MM.1S (cell line): Measurements from ENCODE around the gene FAM107B.

Experiments used
- DNase-seq: peaks from one replicate; pipeline ENCODE4 v3.0.0-alpha.2; 2015
- H2AFZ ChIP-seq: fragments of 300-600 bp; sonication (generic); 2 replicates; pipeline ENCODE4 v1.6.0; 2016; ENCODE audit warnings: antibody characterized with exemption, low read length
- H3F3A ChIP-seq: fragments of 300-600 bp; sonication (generic); 2 replicates; pipeline ENCODE4 v1.6.1; 2016; ENCODE audit warnings: mild to moderate bottlenecking, antibody characterized with exemption, low read length, moderate library complexity, mixed read lengths; ENCODE audit not compliant: insufficient read depth
- H3K27ac ChIP-seq: fragments of 300-600 bp; sonication (generic); 2 replicates; pipeline ENCODE4 v1.5.1; 2016; ENCODE audit warnings: mild to moderate bottlenecking, low read length
- H3K27me3 ChIP-seq: fragments of 300-600 bp; sonication (generic); replicated peaks from 2 replicates; pipeline ENCODE4 v1.6.0; 2016; ENCODE audit warnings: low read length; ENCODE audit not compliant: insufficient read depth
- H3K36me3 ChIP-seq: fragments of 300-600 bp; sonication (generic); replicated peaks from 2 replicates; pipeline ENCODE4 v1.6.1; 2016; ENCODE audit warnings: mild to moderate bottlenecking, low read length, mixed read lengths; ENCODE audit not compliant: insufficient read depth
- H3K4me1 ChIP-seq: fragments of 300-600 bp; sonication (generic); 2 replicates; pipeline ENCODE4 v1.6.1; 2016; ENCODE audit warnings: low read length, mixed read lengths
- H3K4me2 ChIP-seq: fragments of 300-600 bp; sonication (generic); 2 replicates; pipeline ENCODE4 v1.6.0; 2016; ENCODE audit warnings: low read depth, low read length
- H3K4me3 ChIP-seq: fragments of 300-600 bp; sonication (generic); 2 replicates; pipeline ENCODE4 v1.5.1; 2016; ENCODE audit warnings: low read length, mixed read lengths
- H3K79me2 ChIP-seq: fragments of 300-600 bp; sonication (generic); 2 replicates; pipeline ENCODE4 v1.6.1; 2016; ENCODE audit warnings: mixed run types, low read length, mixed read lengths
- H3K9ac ChIP-seq: fragments of 300-600 bp; sonication (generic); 2 replicates; pipeline ENCODE4 v1.6.1; 2016; ENCODE audit warnings: low read length, mixed read lengths
- H3K9me2 ChIP-seq: fragments of 300-600 bp; sonication (generic); replicated peaks from 2 replicates; pipeline ENCODE4 v1.6.1; 2016; ENCODE audit warnings: mild to moderate bottlenecking, low read length, mixed read lengths; ENCODE audit not compliant: insufficient read depth
- H3K9me3 ChIP-seq: fragments of 300-600 bp; sonication (generic); replicated peaks from 2 replicates; pipeline ENCODE4 v1.6.1; 2016; ENCODE audit warnings: mild to moderate bottlenecking, low read length, mixed read lengths; ENCODE audit not compliant: insufficient read depth
- H4K20me1 ChIP-seq: fragments of 300-600 bp; sonication (generic); 2 replicates; pipeline ENCODE4 v1.6.1; 2016; ENCODE audit warnings: mild to moderate bottlenecking, low read length, moderate library complexity, mixed read lengths; ENCODE audit not compliant: insufficient read depth
- EZH2 ChIP-seq: fragments of 300-600 bp; sonication (generic); optimal IDR thresholded peaks from 2 replicates; pipeline ENCODE3; 2017; ENCODE audit warnings: low read depth, mild to moderate bottlenecking, antibody characterized with exemption, low read length, mixed read lengths
- EZH2phosphoT487 ChIP-seq: fragments of 300-600 bp; sonication (generic); IDR thresholded peaks from 2 replicates; pipeline ENCODE4 v1.6.1; 2018; ENCODE audit warnings: antibody characterized with exemption, low read length
- TF ChIP-seq, protein P1 (sequence below): fragments of 300-600 bp; sonication (generic); IDR thresholded peaks from 2 replicates; pipeline ENCODE4 v1.5.1; 2016; ENCODE audit warnings: antibody characterized with exemption, low read length, mixed read lengths

FAM107B gene

DNA sequence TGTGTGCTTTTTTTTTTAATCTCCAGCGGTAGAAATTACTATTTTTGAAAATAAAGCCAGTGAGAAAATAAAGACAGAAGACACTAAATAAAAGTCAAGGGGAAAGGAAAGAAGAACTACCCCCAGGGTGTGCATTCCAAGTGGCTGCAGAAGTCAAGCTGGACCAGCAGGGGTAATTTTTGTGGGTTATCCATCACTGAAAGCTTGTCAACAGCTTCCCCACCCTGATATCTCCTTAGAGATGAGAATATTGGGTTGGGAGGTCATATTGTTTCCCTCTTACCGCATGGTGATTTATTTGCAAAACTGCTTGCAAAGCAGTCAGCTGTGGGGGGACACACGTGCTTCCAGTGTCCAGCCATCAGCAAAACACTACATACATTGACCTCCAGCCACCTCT, 46.4 kb downstream of the FAM107B start:
- Histone ChIP-seq H3K36me3 (no peaks in the 10 kb centered on the region), H3K4me1 (no peaks in the 10 kb centered on the region), H3K27ac (no peak overlapping the region), H4K20me1 (no peaks in the 10 kb centered on the region), H3K4me2 (no peak overlapping the region), H2AFZ (no peak overlapping the region), H3K9me2 (no peaks in the 10 kb centered on the region), H3K9me3 (no peaks in the 10 kb centered on the region), H3K27me3 (no peaks in the 10 kb centered on the region), H3K79me2 (no peaks in the 10 kb centered on the region), H3K4me3 (no peak overlapping the region), H3K9ac (no peak overlapping the region), H3F3A (no peaks in the 10 kb centered on the region)
- no peak for DNase-seq
- TF ChIP-seq, protein P1, sequence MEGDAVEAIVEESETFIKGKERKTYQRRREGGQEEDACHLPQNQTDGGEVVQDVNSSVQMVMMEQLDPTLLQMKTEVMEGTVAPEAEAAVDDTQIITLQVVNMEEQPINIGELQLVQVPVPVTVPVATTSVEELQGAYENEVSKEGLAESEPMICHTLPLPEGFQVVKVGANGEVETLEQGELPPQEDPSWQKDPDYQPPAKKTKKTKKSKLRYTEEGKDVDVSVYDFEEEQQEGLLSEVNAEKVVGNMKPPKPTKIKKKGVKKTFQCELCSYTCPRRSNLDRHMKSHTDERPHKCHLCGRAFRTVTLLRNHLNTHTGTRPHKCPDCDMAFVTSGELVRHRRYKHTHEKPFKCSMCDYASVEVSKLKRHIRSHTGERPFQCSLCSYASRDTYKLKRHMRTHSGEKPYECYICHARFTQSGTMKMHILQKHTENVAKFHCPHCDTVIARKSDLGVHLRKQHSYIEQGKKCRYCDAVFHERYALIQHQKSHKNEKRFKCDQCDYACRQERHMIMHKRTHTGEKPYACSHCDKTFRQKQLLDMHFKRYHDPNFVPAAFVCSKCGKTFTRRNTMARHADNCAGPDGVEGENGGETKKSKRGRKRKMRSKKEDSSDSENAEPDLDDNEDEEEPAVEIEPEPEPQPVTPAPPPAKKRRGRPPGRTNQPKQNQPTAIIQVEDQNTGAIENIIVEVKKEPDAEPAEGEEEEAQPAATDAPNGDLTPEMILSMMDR: no peak
- TF ChIP-seq EZH2 (no peak), EZH2phosphoT487 (no peak)

DNA sequence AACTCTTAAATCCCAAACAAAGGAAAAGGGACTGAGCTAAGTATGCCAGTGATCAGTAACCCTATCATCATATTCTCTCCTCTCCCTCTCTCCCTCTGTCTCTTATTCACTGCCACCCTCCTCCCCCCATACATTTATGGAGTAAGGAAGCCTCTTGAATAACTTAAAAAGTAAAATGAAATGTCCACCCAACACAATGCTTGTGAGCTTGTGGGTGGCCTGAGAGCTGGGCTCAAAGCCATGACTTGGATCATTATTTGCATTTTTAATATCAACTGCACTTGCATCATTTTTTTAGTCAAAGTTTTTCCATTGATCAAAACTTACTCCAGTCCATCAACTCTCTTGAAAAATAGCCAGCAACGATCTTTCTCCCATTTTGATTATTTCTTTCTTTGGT, 46.8 kb downstream of the FAM107B start:
- Histone ChIP-seq H3K4me1 (0 out of 2 replicates have a peak, but pooled peaks cover 3% of the 10 kb centered on the region), H3K4me2 (no peak overlapping the region), H4K20me1 (no peaks in the 10 kb centered on the region), H3K9me2 (no peaks in the 10 kb centered on the region), H3K4me3 (no peak overlapping the region), H3K36me3 (no peaks in the 10 kb centered on the region), H3K27ac (no peak overlapping the region), H3K27me3 (no peaks in the 10 kb centered on the region), H3K9ac (no peak overlapping the region), H2AFZ (no peak overlapping the region), H3F3A (no peaks in the 10 kb centered on the region), H3K79me2 (no peaks in the 10 kb centered on the region), H3K9me3 (no peaks in the 10 kb centered on the region)
- DNase-seq: no peak
- TF ChIP-seq EZH2phosphoT487 (no peak), EZH2 (no peak)
- TF ChIP-seq, protein P1: no peak

DNA sequence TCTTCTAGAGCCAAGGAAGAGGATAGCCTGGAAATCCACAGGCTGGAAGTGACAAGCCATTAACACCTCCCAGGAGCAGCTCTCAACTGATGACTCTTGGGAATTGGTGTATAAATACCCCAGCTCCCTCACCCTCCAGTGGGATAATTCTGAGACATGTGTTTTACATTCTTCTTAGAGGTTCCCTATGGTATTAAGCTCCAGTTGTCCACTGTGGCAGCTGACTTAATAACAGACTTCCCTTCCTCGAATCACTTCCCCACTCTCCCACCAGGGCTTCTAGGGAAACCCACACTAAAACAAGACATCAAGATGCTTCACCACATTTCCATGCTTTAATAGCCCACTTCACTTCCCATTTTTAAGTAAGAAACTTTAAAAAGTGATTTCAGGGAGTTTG, 47.2 kb downstream of the FAM107B start:
- H3K9me3 ChIP-seq: no peaks in the 10 kb centered on the region
- no peak overlapping the region for H3K4me3 ChIP-seq
- H3K4me2 ChIP-seq: no peak overlapping the region
- no peak overlapping the region for H3K27ac ChIP-seq
- no peak for DNase-seq
- 0 out of 2 replicates have a peak, but pooled peaks cover 5% of the 10 kb centered on the region for H3K4me1 ChIP-seq
- H3K79me2 ChIP-seq: no peaks in the 10 kb centered on the region
- H3K9ac ChIP-seq: no peak overlapping the region
- H3K9me2 ChIP-seq: no peaks in the 10 kb centered on the region
- no peaks in the 10 kb centered on the region for H3K27me3 ChIP-seq
- H4K20me1 ChIP-seq: no peaks in the 10 kb centered on the region
- H2AFZ ChIP-seq: no peak overlapping the region
- TF ChIP-seq, protein P1: no peak
- no peak for TF ChIP-seq EZH2
- TF ChIP-seq EZH2phosphoT487: no peak
- H3F3A ChIP-seq: no peaks in the 10 kb centered on the region
- H3K36me3 ChIP-seq: no peaks in the 10 kb centered on the region
